GM12801 (cell line): ENCODE data around the gene SLC2A11.

Source experiments
- TF ChIP-seq, protein P1 (sequence below): IDR thresholded peaks from one replicate; pipeline ENCODE4 v1.5.1; 2011; ENCODE audit warnings: control low read depth; ENCODE audit not compliant: insufficient read length; ENCODE audit errors: extremely low read depth

The SLC2A11 gene

DNA sequence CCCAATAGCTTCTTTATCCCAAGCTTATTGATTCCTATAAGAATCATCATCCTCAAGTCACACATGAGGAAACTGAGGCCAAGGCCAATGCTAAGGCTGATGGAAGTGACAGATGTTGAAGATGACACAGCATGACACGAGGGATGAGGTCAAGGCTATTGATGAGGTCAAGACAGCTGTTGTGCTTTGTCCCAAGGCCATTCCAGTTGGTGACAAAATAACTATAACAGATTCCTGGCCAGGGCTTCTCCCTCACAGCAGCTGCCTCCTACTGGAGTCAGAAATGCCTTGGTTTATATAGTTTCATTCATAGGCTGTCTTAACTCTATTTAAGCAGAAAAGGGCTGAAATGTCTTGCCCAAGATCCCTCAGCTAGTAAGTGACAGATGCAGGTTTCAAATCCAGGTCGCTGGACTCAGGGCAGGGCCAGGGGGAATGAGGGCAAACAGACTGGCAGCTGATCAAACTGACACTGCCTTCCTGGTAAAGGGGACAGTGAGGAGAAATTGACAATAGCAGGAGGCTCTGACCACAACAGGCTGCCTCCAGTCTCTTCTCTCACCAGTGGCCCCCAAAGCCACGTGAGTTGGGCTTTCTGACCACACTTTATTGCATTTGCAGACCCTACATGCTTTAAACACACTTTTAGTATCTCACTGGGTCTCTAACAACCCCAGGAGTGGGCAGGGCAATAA lies 53.0 kb downstream of the SLC2A11 start:
- TF ChIP-seq, protein P1, sequence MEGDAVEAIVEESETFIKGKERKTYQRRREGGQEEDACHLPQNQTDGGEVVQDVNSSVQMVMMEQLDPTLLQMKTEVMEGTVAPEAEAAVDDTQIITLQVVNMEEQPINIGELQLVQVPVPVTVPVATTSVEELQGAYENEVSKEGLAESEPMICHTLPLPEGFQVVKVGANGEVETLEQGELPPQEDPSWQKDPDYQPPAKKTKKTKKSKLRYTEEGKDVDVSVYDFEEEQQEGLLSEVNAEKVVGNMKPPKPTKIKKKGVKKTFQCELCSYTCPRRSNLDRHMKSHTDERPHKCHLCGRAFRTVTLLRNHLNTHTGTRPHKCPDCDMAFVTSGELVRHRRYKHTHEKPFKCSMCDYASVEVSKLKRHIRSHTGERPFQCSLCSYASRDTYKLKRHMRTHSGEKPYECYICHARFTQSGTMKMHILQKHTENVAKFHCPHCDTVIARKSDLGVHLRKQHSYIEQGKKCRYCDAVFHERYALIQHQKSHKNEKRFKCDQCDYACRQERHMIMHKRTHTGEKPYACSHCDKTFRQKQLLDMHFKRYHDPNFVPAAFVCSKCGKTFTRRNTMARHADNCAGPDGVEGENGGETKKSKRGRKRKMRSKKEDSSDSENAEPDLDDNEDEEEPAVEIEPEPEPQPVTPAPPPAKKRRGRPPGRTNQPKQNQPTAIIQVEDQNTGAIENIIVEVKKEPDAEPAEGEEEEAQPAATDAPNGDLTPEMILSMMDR: no peak

DNA sequence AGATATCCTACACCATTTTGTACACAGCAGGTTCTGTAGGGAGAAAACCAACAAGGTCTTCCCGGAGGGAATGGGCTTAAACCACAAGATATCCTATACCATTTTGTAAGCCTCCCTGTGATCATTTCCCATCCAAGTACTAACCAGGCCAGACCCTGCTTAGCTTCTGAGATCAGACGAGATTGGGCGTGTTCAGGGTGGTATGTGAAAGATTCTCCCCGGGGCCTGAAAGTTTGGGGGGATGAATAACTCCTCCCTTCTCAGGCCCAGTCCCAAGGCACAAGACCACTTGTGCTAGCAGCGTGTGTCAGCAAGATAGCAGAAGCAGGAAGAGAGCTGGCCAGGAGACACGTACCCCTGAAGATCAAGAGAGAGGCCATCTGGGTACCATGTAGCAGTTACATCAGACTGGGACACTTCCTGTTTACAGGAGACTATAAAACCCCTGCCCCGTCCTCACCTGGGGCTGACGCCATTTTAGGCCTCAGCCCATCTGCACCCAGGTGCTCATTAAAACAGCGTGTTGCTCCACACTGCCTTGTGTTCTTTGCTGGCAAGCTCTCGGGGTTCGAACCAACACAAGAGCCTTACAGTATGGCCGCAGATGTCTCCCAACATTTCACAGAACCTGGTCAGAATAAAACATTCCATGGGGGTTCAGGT lies 53.8 kb downstream of the SLC2A11 start:
- TF ChIP-seq, protein P1: no peak

DNA sequence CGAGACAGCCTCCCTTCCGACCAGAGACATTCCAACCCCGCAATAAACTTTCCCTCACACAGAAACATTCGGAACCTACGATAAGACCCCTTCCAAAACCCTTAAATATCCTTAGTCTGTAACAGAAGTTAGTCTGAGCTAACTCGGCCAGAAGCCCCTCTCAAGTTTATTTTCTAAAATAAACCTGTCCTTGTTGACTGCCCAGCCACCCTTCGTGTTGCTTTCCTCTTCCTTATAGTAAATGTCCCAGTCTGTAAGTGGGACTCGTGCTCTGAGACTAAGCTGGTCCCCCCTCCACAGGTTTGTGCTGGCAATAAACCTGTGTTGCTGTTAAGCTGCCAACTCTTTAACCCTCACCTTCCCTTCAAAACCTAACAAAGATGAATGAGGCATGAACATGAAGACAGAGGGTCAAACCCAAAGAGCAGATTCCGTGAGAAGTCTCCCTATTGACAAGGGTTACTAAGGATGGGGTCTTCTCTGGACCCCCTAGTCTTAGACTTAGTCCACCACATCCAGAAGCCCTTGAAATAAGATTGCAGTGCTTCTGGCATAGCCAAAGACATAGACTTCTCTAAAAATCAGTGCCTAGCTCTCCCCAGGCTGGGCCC lies 54.7 kb downstream of the SLC2A11 start:
- TF ChIP-seq, protein P1: no peak

- TF ChIP-seq, protein P1: no peak
Measured at GRCh38 chr22:23913306-23913660, 55.6 kb downstream of the SLC2A11 start.

DNA sequence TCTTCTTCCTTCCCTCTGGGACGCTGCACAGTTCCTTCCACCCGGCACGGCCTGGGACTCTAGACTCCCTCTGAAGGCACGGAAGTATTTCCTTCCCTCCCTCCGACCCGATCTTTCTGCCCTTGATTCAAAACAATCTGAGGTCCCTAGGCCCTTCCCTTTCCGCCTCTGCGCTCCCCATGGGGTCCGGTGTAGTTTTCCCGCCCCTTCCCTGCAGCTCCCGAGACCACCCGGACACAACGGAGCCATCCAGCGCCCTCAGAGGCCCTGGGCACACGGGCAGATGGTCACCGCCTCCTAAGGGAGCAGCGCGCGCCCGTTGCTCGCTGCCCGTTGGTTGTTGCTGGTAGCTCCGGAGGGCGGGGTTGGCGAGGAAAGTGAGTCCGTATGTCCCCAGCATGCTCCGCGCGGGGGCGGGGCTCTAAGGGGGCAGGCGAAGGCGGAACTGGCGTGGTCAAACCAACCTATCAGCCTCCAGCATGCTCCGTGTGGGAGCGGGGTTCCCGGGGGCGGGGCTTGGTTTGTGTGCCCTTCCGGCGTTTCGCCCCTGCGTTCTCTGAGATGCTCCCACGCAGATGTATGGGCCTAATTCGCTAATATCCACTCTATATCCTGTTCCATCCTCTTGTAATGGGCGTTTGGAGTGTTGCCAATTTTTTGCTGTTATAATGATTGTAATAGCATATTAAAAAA lies 56.1 kb downstream of the SLC2A11 start:
- TF ChIP-seq, protein P1: no peak

GRCh38 chr22:23915290-23915689 lies 57.6 kb downstream of the SLC2A11 start:
- TF ChIP-seq, protein P1: no peak

DNA sequence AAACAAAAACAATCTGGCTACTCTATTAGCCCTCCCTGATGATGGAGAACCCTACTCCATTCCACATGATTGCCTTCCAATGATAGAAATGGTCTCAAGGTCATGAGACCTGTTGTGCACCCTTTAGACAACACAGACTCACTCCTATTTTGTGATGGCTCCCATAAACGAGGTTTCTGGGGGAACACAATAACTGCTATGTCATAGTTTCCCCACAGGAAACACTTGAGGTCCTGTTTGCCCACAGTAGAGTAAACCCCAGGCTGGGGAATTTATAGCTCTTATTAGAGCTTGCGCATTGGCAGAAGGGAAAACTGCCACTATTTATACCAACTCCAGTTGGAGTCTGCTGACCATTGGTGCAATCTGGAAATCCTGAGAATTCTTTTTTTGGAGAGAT lies 65.2 kb downstream of the SLC2A11 start:
- TF ChIP-seq, protein P1: no peak
